ENCODE data around the gene SMAD3. TPM values are rescaled to one million over a fixed set of nuclear protein-coding genes. Genes with fewer than 3 reads are reported as not detected.

Gene SMAD3
- total and polyA plus RNA-seq, 10 of the 15 experiments (the other 5 are each of a cell fraction or from before 2014, with no cell fraction given) = 5.6 to 43.2 (median 16.0) TPM

GRCh38 chr15:67085818-67086636 lies 20.6 kb downstream of the SMAD3 start:
- intact Hi-C loops (cut with micrococcal nuclease; ENCODE audit: unreplicated experiment) (loop anchor here (1.0 to 10.0 kb wide), 4 partner anchors 15 to 759 kb away; partner anchors contain the start of gene RNU6-1), in situ Hi-C loops (cut with MboI) (loop anchor here (25.0 kb wide), 1 partner anchor 1299 kb away; the partner anchor contains the start of gene DENND4A)
- DNase-seq (ENCODE audit: low read depth, low spot score) = peak; percentile 97
- SMC1A ChIA-PET (ENCODE audit: uncharacterized antibody, unreplicated experiment) = interaction anchor here (0.6 to 13.0 kb wide), 11 partner anchors 10 to 461 kb away, joined by 3 to 247 read pairs (median 5); no protein-coding TSS in a partner anchor
- no TSS peak for BruUV-seq (replicated peaks)
- ATAC-seq = peak; percentile 66
- peak; percentile 66 for FAIRE-seq
- Histone ChIP-seq H3K9me3 (replicated peaks; ENCODE audit: control insufficient read depth, insufficient read depth, low read length) (no peaks in the 10 kb centered on the region), H4K20me1 (ENCODE audit: control insufficient read depth, insufficient read depth) (no peaks in the 10 kb centered on the region), H2AFZ (ENCODE audit: control insufficient read depth, low read depth, low read length) (no peak overlapping the region), H3K4me2 (ENCODE audit: control insufficient read depth, insufficient read depth) (peak overlapping the region; percentile 84), H3K36me3 (ENCODE audit: control insufficient read depth in 2 of 2, insufficient read depth in 2 of 2, low read length in 1 of 2) (peaks cover 2 to 4% of the 10 kb centered on the region in 2 experiments; a peak in 3 of 4 replicates), H3K9ac (ENCODE audit: control insufficient read depth, insufficient read depth, low read length) (peak overlapping the region; percentile 71), H3K4me3 (peak overlapping the region; percentile 54), H3K4me1 (ENCODE audit: control insufficient read depth, insufficient read depth, low read length) (peaks cover 84% of the 10 kb centered on the region), H3K27me3 (replicated peaks in 1 of 2; ENCODE audit: control insufficient read depth in 2 of 2, insufficient read depth in 2 of 2, low read length in 1 of 2) (no peaks in the 10 kb centered on the region), H3K27ac (ENCODE audit: control insufficient read depth, insufficient read depth) (peak overlapping the region; percentile 86), H3K79me2 (ENCODE audit: control insufficient read depth, insufficient read depth, low read length) (peaks cover 77% of the 10 kb centered on the region)
- POLR2A ChIA-PET = interaction anchor here (0.6 to 6.6 kb wide), 7 partner anchors 12 to 49 kb away, joined by 3 to 79 read pairs (median 6); partner anchors contain the start of gene SMAD3
- RAD21 ChIA-PET (ENCODE audit: unreplicated experiment) = interaction anchor here (0.5 to 13.0 kb wide), 17 partner anchors 9 to 325 kb away, joined by 3 to 215 read pairs (median 7); partner anchors contain the start of gene SMAD3
- CTCF ChIA-PET = interaction anchor here (0.5 to 8.5 kb wide), 4 partner anchors 10 to 456 kb away, joined by 4 to 71 read pairs (median 5); no protein-coding TSS in a partner anchor
- WGBS (ENCODE audit: insufficient coverage, insufficient replicate concordance, low lambda C conversion rate, missing lambda C conversion rate) = 33% methylated on average over 3 of the region's 3 CpGs
- TF ChIP-seq MAX (IDR thresholded peaks at IDR 0.05; ENCODE audit: low read depth, low read length) = peak; percentile 28; the same call in 1 of the 2 replicates
- no peak for TF ChIP-seq NFIC (IDR thresholded peaks at IDR 0.05; ENCODE audit: low read depth, low read length)
- no peak for TF ChIP-seq ATF2 (IDR thresholded peaks at IDR 0.05; ENCODE audit: low read length)
- TF ChIP-seq, protein P1, sequence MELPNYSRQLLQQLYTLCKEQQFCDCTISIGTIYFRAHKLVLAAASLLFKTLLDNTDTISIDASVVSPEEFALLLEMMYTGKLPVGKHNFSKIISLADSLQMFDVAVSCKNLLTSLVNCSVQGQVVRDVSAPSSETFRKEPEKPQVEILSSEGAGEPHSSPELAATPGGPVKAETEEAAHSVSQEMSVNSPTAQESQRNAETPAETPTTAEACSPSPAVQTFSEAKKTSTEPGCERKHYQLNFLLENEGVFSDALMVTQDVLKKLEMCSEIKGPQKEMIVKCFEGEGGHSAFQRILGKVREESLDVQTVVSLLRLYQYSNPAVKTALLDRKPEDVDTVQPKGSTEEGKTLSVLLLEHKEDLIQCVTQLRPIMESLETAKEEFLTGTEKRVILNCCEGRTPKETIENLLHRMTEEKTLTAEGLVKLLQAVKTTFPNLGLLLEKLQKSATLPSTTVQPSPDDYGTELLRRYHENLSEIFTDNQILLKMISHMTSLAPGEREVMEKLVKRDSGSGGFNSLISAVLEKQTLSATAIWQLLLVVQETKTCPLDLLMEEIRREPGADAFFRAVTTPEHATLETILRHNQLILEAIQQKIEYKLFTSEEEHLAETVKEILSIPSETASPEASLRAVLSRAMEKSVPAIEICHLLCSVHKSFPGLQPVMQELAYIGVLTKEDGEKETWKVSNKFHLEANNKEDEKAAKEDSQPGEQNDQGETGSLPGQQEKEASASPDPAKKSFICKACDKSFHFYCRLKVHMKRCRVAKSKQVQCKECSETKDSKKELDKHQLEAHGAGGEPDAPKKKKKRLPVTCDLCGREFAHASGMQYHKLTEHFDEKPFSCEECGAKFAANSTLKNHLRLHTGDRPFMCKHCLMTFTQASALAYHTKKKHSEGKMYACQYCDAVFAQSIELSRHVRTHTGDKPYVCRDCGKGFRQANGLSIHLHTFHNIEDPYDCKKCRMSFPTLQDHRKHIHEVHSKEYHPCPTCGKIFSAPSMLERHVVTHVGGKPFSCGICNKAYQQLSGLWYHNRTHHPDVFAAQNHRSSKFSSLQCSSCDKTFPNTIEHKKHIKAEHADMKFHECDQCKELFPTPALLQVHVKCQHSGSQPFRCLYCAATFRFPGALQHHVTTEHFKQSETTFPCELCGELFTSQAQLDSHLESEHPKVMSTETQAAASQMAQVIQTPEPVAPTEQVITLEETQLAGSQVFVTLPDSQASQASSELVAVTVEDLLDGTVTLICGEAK (IDR thresholded peaks at IDR 0.05; ENCODE audit: borderline replicate concordance) = no peak
- TF ChIP-seq CUX1 (IDR thresholded peaks at IDR 0.05; ENCODE audit: insufficient replicate concordance, low read depth, low read length) = no peak
- no peak for TF ChIP-seq SIN3A (IDR thresholded peaks at IDR 0.05; ENCODE audit: low read depth, low read length)
- no peak for TF ChIP-seq STAT1 (conservative IDR thresholded peaks at IDR 0.05)
- TF ChIP-seq HCFC1 (IDR thresholded peaks at IDR 0.05; ENCODE audit: low read length) = 0 out of 2 replicates have a peak, but pooled peaks have one; percentile 30
